Fibroblast of lung (primary cell): ENCODE results near the gene ZNF385B. TPM values are rescaled to one million over a fixed set of nuclear protein-coding genes. Genes with fewer than 3 reads are reported as not detected.

ENCODE experiments used
- DNase-seq, 2 donors: peaks; one replicate each; pipeline versions ENCODE4 v3.0.0 to v3.0.0-alpha.2; 2010; ENCODE audit warnings: low read depth in 2 of 2
- H2AFZ ChIP-seq: 2 replicates; pipeline ENCODE4 v1.5.1; 2012; ENCODE audit warnings: low read length, control low read depth, inconsistent platforms
- H3K27ac ChIP-seq: 2 replicates; pipeline ENCODE4 v1.5.1; 2011; ENCODE audit warnings: low read length, control low read depth; ENCODE audit not compliant: insufficient read depth
- H3K27me3 ChIP-seq: 2 replicates; pipeline ENCODE4 v1.5.1; 2011; ENCODE audit warnings: mild to moderate bottlenecking, low read length; ENCODE audit not compliant: control insufficient read depth, insufficient read depth
- H3K36me3 ChIP-seq: 2 replicates; pipeline ENCODE4 v1.5.1; 2011; ENCODE audit warnings: low read length; ENCODE audit not compliant: control insufficient read depth, insufficient read depth
- H3K4me1 ChIP-seq: 2 replicates; pipeline ENCODE4 v1.5.1; 2011; ENCODE audit warnings: low read length; ENCODE audit not compliant: control insufficient read depth, insufficient read depth; ENCODE audit errors: extremely low read depth
- H3K4me2 ChIP-seq: 2 replicates; pipeline ENCODE4 v1.5.1; 2011; ENCODE audit warnings: low read length, control low read depth; ENCODE audit not compliant: insufficient read depth; ENCODE audit errors: extremely low read depth
- H3K4me3 ChIP-seq, 4 experiments: fragments of 200-600 bp in 1 of 4; sonication (generic) in 1 of 4; replicated peaks in 1 of 4; 2 replicates each; pipeline ENCODE4 v1.5.1; 2011 to 2016; ENCODE audit warnings: low read length in 4 of 4, low read depth in 3 of 4, mild to moderate bottlenecking in 3 of 4, control low read depth in 2 of 4, inconsistent platforms in 1 of 4, mixed read lengths in 1 of 4; ENCODE audit not compliant: insufficient read depth in 1 of 4; ENCODE audit errors: control extremely low read depth in 1 of 4
- H3K79me2 ChIP-seq: 2 replicates; pipeline ENCODE4 v1.5.1; 2012; ENCODE audit warnings: mild to moderate bottlenecking, low read length, inconsistent platforms; ENCODE audit not compliant: control insufficient read depth, insufficient read depth
- H3K9ac ChIP-seq: 2 replicates; pipeline ENCODE4 v1.5.1; 2011; ENCODE audit warnings: mild to moderate bottlenecking, low read length, control low read depth; ENCODE audit not compliant: insufficient read depth
- H3K9me3 ChIP-seq: 2 replicates; pipeline ENCODE4 v1.5.1; 2012; ENCODE audit warnings: low read depth, low read length; ENCODE audit not compliant: control insufficient read depth, insufficient read depth
- H4K20me1 ChIP-seq: 2 replicates; pipeline ENCODE4 v1.5.1; 2011; ENCODE audit warnings: low read length; ENCODE audit not compliant: control insufficient read depth, insufficient read depth; ENCODE audit errors: extremely low read depth
- CTCF ChIP-seq, 2 donors: IDR thresholded peaks in 1 of 2; conservative IDR thresholded peaks in 1 of 2; 1 replicate in 1 of 2; 2 replicates in 1 of 2; pipeline ENCODE4 v1.5.1; 2011 to 2012; ENCODE audit warnings: low read length in 2 of 2, control low read depth in 1 of 2, inconsistent platforms in 1 of 2, low read depth in 1 of 2, mild to moderate bottlenecking in 1 of 2
- EZH2 ChIP-seq: IDR thresholded peaks from 2 replicates; pipeline ENCODE4 v1.5.1; 2012; ENCODE audit warnings: low read length, control low read depth, mild to moderate bottlenecking; ENCODE audit errors: missing control alignments
- polyA plus RNA-seq, 2 donors: library from polyadenylated mRNA; depleted of rRNA in 1 of 2; stranded (reverse) in 1 of 2; unstranded in 1 of 2; fragments of >200 nt; gene quantifications; 2 replicates each; pipeline ENCODE4 v1.2.1, GENCODE V29; 2011 to 2012; ENCODE audit warnings: missing spikeins in 1 of 2
- total RNA-seq: library from RNA; depleted of rRNA; stranded (reverse); fragments of >200 nt; gene quantifications from 2 replicates; pipeline ENCODE4 v1.2.1, GENCODE V29; 2014

The ZNF385B gene
- total and polyA plus RNA-seq, 2 donors (not counting 1 experiment from before 2014, with no cell fraction given), result 0.06 TPM; not detected in 1

GRCh38 chr2:179556425-179556824 is 305.0 kb downstream of the ZNF385B start:
- no peak for TF ChIP-seq CTCF (conservative IDR thresholded peaks at IDR 0.05 in 1 of 2, IDR thresholded peaks at IDR 0.05 in 1 of 2; ENCODE audit: low read depth in 1 of 2, low read length in 2 of 2)
- no peak for TF ChIP-seq EZH2
- no peak for DNase-seq
- H3K9me3 ChIP-seq, result no peaks in the 10 kb centered on the region
- no peak overlapping the region for H2AFZ ChIP-seq
- H4K20me1 ChIP-seq, result no peaks in the 10 kb centered on the region
- H3K27ac ChIP-seq, result no peak overlapping the region
- H3K79me2 ChIP-seq, result no peaks in the 10 kb centered on the region
- no peaks in the 10 kb centered on the region for H3K36me3 ChIP-seq
- no peaks in the 10 kb centered on the region for H3K4me1 ChIP-seq
- H3K4me2 ChIP-seq, result no peak overlapping the region
- H3K9ac ChIP-seq, result no peak overlapping the region
- no peak overlapping the region for H3K4me3 ChIP-seq
- no peaks in the 10 kb centered on the region for H3K27me3 ChIP-seq

GRCh38 chr2:179555691-179556283 is 305.6 kb downstream of the ZNF385B start:
- no peaks in the 10 kb centered on the region for H3K9me3 ChIP-seq
- no peaks in the 10 kb centered on the region for H4K20me1 ChIP-seq
- no peak overlapping the region for H2AFZ ChIP-seq
- no peak overlapping the region for H3K27ac ChIP-seq
- H3K27me3 ChIP-seq, result no peaks in the 10 kb centered on the region
- H3K79me2 ChIP-seq, result no peaks in the 10 kb centered on the region
- H3K4me1 ChIP-seq, result no peaks in the 10 kb centered on the region
- DNase-seq, result no peak
- no peak overlapping the region for H3K9ac ChIP-seq
- no peak overlapping the region for H3K4me2 ChIP-seq
- no peaks in the 10 kb centered on the region for H3K36me3 ChIP-seq
- no peak for TF ChIP-seq EZH2
- no peak for TF ChIP-seq CTCF (conservative IDR thresholded peaks at IDR 0.05 in 1 of 2, IDR thresholded peaks at IDR 0.05 in 1 of 2; ENCODE audit: low read depth in 1 of 2, low read length in 2 of 2)
- H3K4me3 ChIP-seq, result no peak overlapping the region

- Histone ChIP-seq H3K4me2 (no peak overlapping the region), H3K9ac (no peak overlapping the region), H3K4me3 (no peak overlapping the region), H3K4me1 (no peaks in the 10 kb centered on the region), H3K27me3 (no peaks in the 10 kb centered on the region), H3K79me2 (no peaks in the 10 kb centered on the region), H3K9me3 (no peaks in the 10 kb centered on the region), H3K27ac (no peak overlapping the region), H2AFZ (no peak overlapping the region), H3K36me3 (no peaks in the 10 kb centered on the region), H4K20me1 (no peaks in the 10 kb centered on the region)
- no peak for DNase-seq
- TF ChIP-seq EZH2, result no peak
Observed at GRCh38 chr2:179554639-179555386, 306.6 kb downstream of the ZNF385B start.
